Measurements from ENCODE around the gene GLCCI1.

GLCCI1 gene

DNA sequence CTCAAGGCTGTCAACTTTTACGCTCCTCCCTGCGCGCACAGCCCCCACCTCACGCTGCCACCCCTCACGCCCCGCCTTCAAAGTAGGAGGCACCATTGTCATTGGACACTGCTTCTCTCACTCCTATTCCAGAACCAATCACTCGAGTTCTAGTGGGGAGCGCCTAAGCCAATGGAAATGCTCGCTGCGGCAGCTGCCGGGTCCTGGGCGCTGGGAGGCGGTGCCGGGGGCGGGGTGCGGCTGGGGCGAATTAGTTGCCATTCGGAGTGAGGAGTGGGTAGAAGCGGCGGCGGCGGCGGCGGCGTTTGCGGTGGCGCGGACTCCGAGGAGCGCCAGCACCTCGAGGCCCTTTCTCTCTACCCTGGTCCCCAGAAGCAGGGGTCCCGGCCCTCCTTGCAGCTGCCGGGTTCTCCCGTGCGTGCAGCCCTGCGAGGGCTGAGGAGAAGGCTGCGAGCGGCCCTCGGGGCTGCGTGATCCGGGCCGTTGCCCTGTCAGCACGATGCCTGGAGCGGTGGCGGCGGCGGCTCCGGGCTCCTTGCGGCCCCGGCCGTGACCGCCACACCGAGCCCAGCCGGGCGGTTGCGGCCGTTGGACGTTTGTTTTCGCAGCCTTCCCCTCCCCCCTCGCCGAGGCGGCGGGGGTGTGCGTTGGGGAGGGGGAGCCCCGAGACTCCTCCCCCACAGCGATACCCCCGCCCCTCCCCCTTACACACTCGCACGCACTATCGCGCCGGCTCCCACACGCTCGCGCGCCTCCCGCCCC, at the start of gene GLCCI1:
TSS of gene GLCCI1 (plus strand) at position 253 of the 762 bp plus-strand sequence. CDS start 555 bp downstream, outside the sequence.
- peak; percentile 94 for DNase-seq (ENCODE audit: low read depth)

DNA sequence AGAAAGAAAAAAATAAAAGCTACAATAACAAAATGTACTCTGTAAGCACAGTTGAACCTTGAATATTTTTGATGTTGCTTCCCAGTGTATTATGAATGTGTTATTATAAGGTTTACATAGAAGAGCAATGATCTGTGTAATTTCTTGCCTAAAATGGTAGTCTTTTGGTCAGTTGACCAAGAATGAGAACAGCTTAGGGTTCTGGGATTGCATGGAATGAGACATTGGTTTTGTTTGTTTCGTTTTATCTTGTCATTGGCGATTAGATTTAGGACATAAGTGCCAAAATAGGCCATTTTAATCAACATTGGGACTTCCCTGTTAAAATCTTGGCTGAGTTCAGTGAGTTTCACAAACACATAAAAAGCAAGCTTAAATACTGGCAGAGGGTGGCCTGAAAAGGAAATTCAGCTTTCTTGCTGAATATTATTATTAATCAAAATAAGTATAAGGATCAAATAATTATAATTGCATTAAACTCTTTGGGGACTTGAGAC, 49.1 kb upstream of the GLCCI1 start:
- no peak for DNase-seq (ENCODE audit: low read depth)

DNA sequence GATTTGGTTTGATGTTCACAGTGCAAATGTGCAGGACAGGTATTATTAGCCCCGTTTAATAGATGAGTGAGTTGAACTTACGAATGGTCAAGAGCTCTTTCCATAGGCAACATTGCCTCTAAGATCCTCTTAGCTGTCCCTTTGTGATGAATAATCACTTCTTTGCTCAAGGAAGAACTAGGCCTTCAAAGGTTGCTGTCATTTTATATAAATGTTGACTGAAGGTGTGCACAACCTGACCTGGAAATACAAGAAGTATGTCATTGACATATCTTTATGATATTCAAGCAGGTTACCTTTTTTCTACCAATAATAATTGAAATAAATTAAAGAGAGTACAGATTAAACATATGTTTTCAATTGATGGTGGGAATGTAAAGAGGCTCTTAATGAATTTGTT, 48.5 kb upstream of the GLCCI1 start:
- DNase-seq (ENCODE audit: low read depth): no peak

DNA sequence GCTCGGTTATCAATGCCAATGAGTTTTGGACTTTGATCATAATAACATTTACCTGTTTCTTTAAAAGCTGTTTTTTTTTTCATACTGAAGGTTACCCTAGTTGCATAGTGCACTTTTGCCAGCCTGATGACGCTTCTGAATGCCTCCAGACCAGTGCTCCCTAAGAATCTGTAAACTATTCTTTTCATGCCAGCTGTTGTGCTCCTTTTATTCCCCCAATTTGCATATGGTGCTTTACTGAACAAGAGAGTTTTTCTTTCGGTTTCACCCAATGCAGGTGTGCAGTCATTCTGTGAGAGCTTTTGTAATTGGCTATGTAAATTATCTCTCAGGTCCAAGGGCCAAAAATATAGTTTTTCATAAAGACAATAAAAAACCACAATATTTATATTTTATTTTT, 48.1 kb upstream of the GLCCI1 start:
- DNase-seq (ENCODE audit: low read depth): no peak

DNA sequence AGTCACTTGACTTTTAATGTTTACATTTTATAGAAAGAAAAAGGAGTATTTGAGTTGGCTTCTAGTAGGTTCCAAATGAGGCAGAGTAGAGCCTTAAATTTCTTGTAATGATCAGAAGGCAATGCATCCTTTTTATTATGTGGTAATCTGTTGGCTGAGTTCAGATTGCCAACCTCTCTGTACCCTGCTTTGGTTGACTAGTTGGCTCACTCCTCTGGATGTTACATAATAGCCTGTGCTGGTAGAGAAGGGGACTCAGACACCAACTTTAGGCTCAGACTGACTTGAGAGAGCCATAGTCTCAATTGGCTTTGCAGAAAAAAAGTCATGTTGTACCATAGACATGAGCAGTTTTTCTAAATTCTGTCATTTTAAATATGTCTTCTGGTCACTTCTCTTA, 46.8 kb upstream of the GLCCI1 start:
- DNase-seq (ENCODE audit: low read depth): no peak

DNA sequence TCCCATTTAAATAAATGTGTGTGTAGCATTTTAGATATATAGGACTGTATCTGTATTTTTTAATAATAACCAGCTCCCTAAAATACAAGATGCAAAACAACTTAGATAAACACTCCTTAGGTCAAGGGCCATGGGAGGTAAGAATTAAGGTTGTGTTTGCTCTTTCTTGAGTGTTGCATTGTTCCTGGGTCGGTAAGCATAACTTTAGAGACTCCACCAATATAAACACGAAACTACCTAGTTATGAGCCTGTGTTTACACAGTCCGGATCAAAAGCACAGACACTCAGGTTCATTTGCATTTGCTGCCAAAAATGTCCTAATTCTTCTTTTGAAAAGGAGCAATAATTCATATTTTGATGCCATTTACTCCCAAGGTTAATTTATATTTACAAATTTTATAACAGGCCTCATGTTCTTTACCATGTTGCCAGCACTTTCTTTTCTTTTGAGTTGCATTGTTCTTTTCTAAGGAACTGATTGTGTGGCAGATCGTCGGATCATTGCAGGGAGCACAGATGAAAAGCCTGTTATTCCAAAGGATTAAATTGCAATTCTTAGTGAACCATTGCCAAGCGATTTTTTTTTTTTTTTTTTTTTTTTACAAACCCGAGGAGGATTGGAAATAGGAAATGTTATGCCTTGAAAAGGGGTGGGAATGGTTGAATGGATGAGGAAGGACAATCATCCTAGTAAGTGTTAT, 45.8 kb upstream of the GLCCI1 start:
- DNase-seq (ENCODE audit: low read depth): no peak

DNA sequence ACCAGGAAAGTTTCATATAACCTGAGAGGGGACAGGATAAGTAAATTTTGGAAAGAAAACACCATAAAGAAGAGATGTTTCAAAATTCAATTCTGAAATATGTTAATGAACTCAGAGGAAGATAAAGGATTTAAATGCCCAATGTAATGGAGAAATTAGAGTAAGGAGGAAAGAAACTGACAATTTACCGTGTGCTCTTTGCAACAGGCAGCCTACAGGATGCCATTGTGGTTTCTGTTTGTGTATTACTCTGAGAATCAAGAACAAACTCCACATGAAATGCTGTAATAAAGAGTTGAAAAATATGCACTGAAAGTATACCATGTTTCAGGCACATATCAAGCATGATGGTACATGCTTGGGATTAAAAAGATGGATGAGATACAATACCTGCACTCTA, 44.8 kb upstream of the GLCCI1 start:
- no peak for DNase-seq (ENCODE audit: low read depth)

DNA sequence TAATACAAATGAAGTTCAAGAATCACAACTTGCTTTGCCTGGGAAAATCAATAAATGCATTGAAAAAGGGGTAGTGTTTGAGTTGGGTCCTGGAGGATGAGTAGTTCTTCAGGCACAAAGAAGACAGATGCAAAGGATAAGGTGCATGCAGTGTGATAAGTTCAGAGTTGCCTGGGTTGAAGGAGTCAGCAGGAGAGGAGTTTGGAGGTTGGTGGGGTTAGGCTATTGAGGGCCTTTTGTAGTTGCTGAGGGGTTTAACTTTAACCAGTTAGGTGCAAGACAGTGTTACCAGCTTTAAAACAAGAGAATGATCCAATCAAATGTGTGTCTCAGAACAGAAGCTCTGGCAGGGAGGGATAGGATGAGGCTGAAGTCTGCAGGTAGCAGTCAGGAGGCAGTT, 44.3 kb upstream of the GLCCI1 start:
- no peak for DNase-seq (ENCODE audit: low read depth)

DNA sequence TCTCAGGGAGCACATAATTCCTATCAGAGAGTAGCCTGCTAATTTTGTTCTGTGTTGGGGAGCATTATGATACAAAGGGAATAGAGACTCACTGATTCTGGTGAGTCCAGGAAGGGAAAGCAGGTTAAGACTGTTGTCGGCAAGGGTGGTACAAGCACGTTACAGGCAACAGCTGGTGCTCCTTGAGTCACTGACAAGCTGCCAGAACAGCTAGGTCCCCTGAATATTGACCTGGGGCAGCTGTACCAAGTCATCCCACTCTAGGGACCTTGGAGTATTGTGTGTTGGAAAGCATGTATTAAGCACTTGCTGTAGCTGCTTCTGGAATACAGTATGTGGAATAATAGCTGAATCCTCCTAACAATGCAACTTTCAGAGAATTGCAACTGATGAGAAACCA, 37.0 kb upstream of the GLCCI1 start:
- no peak for DNase-seq (ENCODE audit: low read depth)

DNA sequence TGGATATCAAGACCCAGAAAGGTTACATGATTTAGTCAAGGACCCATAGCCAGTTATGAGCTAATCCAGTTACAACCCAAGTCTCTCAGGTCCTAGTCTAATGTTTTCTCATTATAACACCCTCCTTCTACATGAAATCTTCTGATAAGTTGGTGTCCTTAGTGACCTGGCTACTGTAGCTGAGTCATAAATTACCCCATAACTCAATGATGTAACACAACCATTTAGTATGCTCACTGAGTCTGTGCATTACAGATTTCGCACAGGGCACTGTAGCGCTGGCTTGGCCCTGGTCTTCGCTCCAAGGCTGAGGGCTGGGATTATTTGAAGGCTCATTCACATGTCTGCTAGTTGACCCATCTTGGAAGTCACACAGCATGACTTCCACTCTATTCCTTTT, 36.0 kb upstream of the GLCCI1 start:
- DNase-seq (ENCODE audit: low read depth): no peak

DNA sequence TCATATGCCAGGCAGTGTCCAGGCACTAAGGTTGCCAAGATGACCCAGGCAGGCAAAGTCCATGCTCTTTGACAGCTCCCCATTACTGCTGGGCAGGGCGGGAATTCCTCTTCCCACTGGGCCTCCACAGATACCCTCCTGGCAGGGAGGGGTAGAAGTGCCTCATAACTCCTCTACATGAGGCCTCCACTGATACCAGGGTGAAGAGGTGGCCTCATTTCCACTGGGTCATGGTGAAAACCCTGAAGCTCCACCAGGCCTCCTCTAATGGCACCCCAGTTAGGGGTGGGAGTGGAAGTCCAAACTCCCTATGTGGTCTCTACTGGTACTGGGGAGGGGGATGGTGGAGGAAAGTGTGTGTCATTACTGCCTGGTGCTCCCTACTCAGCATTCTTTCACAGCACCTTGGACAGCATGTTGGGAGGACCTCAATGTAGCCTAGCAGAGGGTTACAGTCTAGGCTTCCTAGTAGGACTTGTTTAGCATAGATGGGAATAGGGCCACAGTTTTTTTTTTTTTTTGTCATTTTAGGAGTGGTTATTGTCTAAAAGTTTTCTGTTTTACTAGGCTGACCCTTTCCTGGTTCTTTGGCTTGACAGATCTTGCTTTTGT, 34.6 kb upstream of the GLCCI1 start:
- DNase-seq (ENCODE audit: low read depth): no peak

DNA sequence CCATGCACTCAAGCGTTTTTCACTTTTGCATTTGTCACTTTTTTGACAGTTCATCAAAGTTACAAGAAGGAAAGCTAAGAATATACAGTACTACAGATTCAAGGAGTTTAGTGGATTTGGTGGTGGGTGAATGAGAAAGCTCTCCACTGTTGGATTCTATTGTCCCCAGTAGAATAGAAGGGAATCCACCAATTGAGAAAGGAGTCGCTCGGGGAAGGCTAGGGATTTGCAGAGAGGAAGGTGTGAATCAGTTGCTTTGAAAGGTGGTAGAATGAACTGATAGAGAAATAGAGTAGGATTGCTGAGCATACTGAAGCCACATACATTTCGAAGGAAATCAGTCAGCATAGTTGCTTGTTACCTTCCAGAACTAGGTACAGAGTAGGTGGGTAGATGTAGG, 33.7 kb upstream of the GLCCI1 start:
- DNase-seq (ENCODE audit: low read depth): no peak

DNA sequence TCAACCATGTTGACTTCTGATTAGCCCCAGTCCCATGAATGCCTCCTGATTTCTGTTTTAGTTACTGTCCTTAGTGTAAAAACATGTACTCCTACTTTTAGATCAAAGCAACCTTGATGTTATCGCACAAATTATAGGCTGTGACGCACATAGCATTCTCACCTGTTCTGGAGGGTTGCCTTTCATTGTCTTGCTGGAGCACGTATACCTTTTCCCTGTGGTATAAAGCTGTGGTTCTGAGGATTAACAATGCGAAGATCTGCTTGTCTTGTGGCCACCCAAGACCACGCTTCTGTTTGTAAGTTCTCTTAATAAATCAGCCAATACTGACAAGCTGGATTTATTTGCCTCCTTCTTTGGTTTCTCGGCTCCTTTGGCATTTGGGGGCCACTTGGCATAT, 30.1 kb upstream of the GLCCI1 start:
- no peak for DNase-seq (ENCODE audit: low read depth)

DNA sequence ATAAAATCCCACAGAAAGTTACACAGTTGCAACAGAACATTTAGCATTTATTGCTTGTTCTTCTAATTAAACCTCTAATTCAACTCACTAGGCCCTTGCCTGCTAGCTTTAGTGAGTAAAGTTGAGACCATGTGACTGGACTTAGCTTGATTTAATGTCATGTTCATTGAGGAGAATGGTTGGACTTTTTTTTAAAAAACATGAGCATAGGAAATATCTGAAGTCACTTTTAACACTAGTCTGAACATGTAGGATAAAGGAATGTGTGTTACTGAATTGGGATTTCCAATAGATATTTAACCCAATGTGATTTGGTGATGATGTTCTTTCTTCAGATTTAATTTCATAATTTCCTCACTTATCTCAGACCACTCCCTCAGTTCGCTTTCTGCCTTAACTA, 24.6 kb upstream of the GLCCI1 start:
- DNase-seq (ENCODE audit: low read depth): no peak

DNA sequence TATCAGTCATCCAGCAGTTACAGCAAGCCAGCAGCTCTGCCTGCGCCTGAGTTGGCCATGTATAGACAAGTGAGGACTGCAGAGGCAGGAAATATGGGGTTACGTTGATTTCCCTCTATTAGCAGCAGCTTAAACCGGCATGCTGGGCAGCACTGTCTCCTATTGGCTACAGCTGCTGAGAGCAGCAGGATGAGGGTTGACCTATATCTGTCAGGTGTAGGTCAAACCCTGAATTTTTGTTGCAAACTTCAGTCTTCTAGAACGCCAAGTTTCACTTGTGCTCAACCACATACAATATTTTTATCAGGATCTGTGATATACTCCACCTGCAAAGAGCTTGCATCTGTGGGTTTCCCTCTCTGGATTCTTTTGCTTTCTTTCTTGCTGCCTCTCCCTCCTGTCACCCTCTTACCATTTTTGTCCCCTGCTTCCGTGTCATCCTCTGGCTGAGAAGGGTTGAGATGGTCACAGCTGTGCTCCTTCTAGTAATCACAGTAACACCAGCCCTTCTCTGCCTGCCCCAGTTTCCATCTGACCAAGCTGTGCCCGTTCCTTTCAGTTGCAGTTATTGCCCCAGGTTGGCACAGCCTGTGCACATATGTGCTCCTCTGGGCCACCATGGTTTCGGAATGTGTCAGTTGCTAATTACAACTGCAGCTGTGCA, 23.8 kb upstream of the GLCCI1 start:
- DNase-seq (ENCODE audit: low read depth): peak; percentile 28

DNA sequence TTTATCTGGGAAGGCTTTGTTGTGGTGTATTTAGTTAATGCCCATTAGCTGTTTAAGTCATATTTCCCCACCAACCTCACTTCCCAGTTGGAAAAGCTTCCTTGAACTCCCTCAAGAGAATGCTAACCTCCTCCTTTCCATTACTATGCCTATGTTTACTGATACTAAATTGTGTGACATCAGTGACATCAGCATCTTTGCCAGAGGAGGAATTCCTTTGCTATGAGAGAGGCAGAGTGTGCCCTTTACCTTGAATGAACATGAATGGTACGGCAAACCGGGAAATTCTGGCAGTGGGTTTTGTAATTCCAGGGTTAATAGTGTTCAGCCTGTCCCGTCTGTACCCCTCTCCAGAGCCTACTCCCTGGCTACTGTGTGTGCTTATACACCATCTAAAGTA, 22.1 kb upstream of the GLCCI1 start:
- no peak for DNase-seq (ENCODE audit: low read depth)

DNA sequence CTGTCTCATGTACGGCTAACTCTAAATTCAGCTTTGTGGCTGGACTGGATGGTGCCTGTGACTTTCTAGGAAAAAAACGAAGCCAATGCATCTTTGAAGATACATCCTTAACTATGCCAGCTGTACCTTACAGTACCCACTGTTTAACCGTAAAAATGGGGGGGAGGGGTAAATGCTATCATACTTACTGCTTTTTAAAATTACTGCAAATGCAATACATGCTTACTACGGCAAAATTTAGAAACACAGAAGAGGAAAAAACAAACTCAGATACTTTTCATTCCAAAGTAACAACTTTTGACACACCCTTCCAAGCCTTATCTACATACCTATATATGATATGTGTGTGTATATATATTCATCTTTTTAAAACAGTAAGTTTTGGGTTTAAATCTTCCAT, 20.4 kb upstream of the GLCCI1 start:
- DNase-seq (ENCODE audit: low read depth): no peak

DNA sequence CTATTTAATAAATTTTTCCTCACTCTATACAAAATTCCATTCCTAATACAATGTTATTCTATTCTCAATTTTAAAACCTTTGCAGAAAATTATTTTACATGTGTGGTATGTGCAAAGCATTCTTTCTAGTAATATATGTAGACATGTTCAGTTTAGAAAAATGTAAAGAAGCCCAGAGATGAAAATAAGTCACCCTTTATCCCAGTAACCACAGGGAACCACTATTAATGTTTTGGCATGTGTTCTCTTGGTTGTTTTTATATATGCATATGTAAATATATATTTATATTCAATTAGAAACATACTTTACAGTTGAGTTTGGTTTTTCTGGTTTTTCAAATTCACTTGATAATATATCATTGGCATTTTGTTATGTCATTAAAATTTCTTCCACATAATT, 14.8 kb upstream of the GLCCI1 start:
- no peak for DNase-seq (ENCODE audit: low read depth)

DNA sequence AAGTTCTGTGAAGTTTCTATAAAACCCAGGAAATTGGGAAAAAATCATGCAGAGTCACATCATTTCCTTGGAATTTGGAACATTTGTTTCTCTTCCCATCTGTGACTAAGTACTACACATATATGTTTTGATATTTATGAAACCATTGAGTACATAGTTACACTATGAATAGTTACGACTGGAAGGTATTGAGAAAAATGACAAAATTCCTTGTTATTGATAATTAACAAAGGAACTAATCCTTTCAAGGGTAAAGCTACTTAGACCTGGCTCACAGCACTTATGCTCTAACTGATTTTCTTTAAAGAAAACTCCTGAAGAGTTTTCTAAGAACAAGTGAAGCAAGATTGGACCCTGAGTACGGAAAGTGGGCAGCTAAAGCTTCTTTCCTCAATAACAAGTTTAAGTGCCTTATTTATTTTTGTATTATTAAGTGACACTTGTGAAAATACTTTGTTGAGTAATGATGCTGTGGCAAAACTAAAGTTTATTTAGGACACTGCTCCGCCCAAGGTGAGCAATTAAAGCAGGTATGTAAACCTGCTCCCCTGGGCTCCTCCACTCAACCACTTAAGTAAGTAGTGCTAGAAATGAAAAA, 12.0 kb upstream of the GLCCI1 start:
- DNase-seq (ENCODE audit: low read depth): no peak

DNA sequence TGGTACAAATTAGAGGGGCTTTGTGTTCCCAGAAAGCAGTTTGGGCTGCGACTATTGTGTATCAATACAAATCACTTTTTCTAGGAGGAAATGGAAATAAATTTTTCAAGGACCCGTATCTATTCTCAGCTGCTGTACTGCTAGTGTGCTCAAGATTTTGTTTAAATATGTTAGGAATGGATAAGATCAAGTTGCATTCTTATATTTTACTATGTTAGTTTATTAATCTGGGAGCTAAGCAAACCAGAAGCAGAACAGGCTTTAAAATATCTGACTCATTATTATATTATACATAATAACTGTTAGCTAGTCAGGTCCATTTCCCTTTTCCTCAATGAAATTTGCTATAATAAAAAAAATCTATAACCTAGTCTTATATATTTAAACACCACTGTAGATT, 11.1 kb upstream of the GLCCI1 start:
- no peak for DNase-seq (ENCODE audit: low read depth)

DNA sequence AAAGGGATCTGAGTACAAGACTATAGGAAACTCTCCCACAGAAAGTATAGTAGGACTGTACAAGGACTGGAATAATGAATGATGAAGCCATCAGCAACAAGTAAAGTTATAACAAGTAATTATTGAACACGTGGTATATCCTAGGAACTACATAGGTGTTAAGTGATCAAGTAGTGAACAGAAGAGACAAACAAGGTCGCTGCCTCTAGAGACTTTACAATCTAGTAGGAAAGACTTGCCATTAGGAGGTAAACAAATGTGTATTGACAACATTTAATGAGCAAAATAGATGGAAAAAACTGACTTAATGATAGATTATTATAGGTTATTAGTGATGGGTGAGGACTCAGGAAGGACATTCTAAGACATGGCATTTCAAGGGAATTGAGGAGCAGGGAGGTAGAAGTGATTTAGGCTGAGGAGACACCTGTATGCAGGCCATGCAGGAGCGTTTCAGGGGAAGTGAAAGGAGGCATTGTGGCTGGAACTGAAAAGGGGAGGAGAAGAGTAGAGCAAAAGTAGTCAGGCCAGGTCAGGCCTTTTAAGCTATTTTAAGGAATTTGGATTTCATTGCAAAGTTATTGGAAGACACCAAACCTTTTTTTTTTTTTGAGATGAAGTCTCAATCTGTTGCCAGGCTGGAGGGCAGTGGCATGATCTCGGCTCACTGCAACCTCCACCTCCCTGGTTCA, 8.5 kb upstream of the GLCCI1 start:
- no peak for DNase-seq (ENCODE audit: low read depth)

DNA sequence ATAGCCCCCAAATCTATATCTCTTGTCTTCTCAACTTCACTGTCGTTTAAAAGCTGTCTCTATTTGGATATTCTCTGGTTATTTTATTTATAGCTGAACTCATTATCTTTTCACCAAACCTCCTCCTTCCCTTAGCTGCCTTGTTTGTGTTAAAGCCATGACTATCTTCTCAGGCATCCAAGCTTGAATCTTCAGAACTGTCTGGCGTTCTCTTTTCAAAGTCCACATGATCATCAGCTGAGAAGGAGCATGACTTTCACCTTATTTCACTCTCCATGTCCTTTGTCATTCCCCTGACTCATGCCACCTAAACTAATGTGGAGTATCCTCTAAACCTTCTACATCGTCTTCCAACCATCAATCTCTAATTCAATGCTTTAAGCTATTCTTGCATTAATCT, 5.7 kb upstream of the GLCCI1 start:
- no peak for DNase-seq (ENCODE audit: low read depth)
